Prostate gland (tissue), 2 donors: Measurements from ENCODE around the gene PACSIN1.

Experiments
- CTCF ChIP-seq, 4 experiments: fragments of 200-600 bp in 2 of 4; fragments of 450-650 bp in 2 of 4; sonication (generic) in 2 of 4; IDR thresholded peaks; 1 replicate in 3 of 4; 2 replicates in 1 of 4; pipeline ENCODE4 v1.5.1; 2016 to 2019; ENCODE audit warnings: antibody characterized with exemption in 4 of 4, mild to moderate bottlenecking in 2 of 4, moderate library complexity in 2 of 4
- POLR2A ChIP-seq: fragments of 450-650 bp; IDR thresholded peaks from one replicate; pipeline ENCODE4 v1.6.1; 2016; ENCODE audit warnings: antibody characterized with exemption, mild to moderate bottlenecking

DNA sequence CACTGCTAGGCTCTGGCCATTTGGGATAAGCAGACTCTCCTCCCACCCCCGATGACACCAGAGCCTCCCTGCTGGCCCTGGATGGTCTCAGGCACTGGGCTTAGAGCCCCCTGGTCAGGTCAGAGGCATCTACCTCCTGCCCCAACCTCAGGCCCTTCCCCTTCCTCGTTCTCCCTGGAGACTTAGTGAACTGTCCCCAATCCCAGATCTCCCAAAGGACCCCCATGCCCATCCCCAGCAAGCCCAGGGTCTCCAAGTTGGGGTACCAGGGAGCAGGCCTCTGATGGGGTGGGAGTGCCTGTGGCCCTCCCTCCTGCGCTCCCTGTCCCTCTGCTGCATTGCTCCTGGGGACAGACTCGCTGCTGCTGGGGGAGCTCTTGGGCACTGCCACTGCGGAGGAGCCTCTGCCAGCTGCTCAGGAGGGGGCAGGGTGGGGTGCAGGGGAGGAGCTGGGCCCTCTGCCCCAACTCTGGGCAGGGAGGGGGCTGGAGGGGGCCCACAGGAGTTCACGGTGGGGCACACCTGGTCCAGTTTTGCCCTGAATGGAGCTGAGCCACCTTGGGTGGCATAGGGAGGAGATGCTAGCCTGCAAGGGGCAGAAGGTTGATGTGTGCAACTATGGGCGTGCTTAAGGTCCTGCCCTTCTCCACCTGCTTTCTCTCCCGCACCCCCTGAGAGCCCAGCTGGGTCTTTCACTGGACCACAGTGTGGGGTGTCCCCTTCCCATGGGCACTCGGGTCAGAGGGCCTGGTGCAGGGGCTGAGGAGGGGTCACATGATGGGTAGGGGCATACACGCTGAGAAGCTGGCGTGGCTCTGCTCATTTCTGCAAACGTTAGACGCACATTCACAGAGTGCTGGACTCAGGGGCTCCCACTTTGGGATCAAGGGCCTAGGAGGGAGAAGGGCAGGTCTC lies 49.9 kb downstream of the PACSIN1 start:
- TF ChIP-seq CTCF (IDR thresholded peaks at IDR 0.05) (no peak), POLR2A (no peak)
